AG09319 (cell line): ENCODE data around the gene SLC46A2.

Source experiments
- DNase-seq: peaks from one replicate; pipeline ENCODE4 v3.0.0-alpha.2; 2010; ENCODE audit warnings: low read depth; ENCODE audit errors: extremely low read depth
- TF ChIP-seq, protein P1 (sequence below): IDR thresholded peaks from 2 replicates; pipeline ENCODE4 v1.5.1; 2011; ENCODE audit warnings: low read depth, mild to moderate bottlenecking, inconsistent platforms, low read length, moderate library complexity

The SLC46A2 gene

DNA sequence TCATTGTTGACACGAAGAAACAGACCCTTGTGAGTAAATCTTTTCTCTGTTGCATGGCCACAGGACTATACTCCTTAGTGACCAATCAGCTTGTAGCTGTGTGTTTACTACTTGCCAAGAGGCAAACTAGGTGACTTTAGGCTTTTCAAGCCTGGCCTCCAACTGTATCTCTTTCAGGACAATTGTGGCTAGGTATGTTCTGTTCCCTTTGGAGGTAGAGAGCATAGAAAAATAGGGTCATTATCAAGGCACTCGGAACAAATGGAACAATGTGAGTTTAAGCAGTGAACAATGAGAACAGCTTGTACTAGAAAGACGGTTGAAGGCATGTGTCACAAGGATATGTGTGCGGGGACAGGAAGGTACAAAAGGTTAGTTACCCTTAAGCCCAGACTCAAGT is 48.1 kb downstream of the SLC46A2 start:
- no peak for DNase-seq
- TF ChIP-seq, protein P1, sequence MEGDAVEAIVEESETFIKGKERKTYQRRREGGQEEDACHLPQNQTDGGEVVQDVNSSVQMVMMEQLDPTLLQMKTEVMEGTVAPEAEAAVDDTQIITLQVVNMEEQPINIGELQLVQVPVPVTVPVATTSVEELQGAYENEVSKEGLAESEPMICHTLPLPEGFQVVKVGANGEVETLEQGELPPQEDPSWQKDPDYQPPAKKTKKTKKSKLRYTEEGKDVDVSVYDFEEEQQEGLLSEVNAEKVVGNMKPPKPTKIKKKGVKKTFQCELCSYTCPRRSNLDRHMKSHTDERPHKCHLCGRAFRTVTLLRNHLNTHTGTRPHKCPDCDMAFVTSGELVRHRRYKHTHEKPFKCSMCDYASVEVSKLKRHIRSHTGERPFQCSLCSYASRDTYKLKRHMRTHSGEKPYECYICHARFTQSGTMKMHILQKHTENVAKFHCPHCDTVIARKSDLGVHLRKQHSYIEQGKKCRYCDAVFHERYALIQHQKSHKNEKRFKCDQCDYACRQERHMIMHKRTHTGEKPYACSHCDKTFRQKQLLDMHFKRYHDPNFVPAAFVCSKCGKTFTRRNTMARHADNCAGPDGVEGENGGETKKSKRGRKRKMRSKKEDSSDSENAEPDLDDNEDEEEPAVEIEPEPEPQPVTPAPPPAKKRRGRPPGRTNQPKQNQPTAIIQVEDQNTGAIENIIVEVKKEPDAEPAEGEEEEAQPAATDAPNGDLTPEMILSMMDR, result no peak

DNA sequence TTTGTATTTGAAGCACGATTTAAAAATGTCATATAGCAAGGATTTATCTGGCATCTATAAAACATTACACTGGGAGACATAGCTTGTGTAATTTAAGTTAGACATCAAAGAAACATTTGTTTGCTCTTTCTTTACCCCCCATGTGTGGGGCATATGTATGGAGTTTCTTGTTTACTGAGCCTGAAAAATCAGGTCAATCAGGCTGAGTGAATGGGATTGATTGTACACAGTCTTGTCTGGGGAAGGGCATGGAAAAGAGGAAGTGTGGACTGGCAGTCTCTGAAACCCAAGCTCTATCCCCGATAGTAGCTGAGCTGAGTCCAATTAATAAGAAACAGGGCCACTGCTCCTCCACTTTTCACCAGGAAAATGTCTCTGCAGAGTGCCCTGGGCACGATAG is 49.4 kb downstream of the SLC46A2 start:
- no peak for DNase-seq
- TF ChIP-seq, protein P1, result no peak

DNA sequence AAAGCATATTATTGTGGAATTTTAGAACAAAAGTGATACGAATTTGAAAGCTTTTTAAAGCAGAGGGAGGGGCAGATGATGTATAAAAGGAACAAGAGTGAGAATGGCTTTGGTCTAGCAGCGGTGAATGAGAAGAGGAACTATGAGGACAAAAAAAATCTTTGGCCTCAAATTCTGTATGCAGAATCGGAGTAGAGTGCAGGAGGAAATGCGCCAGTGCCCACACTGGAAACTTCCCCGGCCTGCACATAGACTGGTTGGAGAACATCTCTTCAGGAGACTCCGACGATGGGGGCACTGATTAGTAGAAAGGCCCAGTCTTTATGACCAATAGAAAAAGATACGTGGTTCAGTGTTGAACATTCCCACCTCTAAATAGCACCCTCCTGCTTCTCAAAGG is 51.3 kb downstream of the SLC46A2 start:
- TF ChIP-seq, protein P1, result no peak
- no peak for DNase-seq

DNA sequence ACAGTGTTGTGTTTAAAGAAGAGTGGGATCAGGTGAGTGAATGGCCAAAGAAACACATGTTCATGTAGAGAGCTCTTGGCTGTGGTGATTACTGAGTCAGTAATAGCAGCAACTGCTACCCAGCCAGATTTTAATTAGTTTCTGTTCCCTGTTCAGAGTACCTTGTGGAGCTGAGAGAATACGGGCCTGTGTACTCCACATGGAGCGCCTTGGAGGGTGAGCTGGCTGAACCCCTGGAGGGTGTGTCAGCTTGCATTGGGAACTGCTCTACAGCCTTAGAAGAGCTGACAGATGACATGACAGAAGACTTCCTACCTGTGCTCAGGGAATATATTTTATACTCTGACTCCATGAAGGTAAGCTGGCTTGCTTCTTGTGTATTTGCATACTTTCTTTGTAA is 52.3 kb downstream of the SLC46A2 start:
- TF ChIP-seq, protein P1, result no peak
- no peak for DNase-seq

DNA sequence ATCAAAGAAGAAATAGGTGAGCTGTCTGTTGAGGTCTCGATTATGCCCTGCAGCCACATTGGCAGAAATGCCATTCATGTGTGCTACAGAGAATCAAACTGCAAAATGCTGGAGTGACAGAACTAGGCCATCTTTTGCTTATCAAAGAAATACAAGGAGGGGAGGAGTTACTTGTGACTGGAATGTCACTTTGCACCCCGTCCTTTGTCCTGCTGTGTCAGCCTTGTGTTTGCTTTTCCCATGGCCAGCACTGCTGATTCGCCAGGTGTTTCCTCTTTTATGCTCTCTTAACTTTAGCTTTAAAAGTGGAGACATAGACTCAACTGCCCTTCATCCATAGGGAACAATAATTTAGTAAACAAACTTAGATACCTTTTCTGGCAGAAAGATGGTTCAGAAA is 54.3 kb downstream of the SLC46A2 start:
- DNase-seq, result no peak
- TF ChIP-seq, protein P1, result no peak

DNA sequence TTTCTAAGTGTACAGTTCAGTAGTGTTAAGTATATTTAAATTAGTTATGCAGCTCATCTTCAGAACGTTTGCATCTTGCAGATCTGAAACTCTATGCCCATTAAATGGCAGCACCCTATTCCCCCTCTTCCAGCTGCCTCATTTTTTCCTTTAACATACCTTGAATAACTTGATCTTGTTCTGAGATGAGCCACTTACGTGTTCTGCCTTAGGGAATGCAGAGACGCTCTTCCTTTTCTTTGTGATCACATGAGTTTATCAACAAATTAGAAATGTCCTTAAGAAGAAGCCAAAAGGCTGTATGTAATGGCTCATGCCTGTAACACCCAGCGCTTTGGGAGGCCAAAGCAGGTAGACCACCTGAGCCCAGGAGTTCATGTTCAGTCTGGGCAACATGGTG is 57.6 kb downstream of the SLC46A2 start:
- TF ChIP-seq, protein P1, result no peak
- no peak for DNase-seq

DNA sequence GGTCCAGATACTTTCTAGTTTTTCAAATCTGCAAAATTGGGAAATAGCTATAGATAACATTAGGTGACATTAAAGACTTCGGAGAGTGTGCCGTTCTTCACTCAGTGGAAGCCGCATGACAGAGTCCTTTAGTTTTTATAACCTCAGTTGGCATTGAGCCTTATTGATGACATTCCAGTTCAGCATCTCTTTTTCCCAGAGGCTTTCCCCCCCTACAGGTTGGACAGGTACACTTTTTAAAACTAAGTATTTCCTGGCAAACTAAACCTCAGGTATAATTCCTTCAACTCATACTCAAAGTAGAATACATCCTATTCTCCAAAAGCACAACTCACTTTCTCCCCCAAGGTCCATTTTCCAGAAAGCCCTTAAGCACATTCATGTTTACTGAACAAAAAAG is 58.7 kb downstream of the SLC46A2 start:
- no peak for DNase-seq
- TF ChIP-seq, protein P1, result no peak
